ENCODE measurements around the gene DAAM1. TPM values are rescaled to one million over a fixed set of nuclear protein-coding genes. Genes with fewer than 3 reads are reported as not detected.

Gene DAAM1
- total and polyA plus RNA-seq, 2 donors (not counting 1 experiment from before 2014, with no cell fraction given), result 11.2 to 34.3 TPM

DNA sequence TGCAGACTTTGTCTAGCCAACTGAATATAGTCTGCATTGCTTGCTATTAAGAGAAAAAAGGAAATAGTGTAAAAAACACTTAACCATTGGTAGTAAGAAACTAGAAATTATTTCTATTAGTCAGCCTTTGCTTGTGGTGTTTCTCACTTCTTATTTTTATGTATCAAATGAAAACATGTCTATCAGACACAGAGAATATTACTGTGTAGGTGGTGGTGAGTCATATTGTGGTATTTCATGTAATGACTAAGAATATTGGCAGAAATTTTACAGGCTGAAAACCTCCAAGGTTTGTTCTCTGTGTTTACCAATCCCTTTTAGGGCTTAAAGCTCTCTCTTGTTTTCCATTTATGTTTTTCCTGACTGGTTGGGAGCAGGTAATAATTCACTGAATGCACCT, 87.2 kb downstream of the DAAM1 start:
- H3K27ac Mint-ChIP-seq, result peak overlapping the region; percentile 1
- no peaks in the 10 kb centered on the region for H3K27me3 Mint-ChIP-seq
- peak overlapping the region; percentile 40 for H3K4me3 Mint-ChIP-seq
- H3K4me3 ChIP-seq (ENCODE audit: control extremely low read depth in 1 of 5, extremely low read depth in 1 of 5, insufficient read depth in 1 of 5, low read depth in 2 of 5, low read length in 4 of 5), result no peak overlapping the region
- H3K79me2 ChIP-seq (ENCODE audit: control insufficient read depth, insufficient read depth, low read length), result no peaks in the 10 kb centered on the region
- H3K9me3 ChIP-seq (ENCODE audit: control extremely low read depth in 1 of 3, control insufficient read depth in 2 of 3, insufficient read depth in 1 of 3, low read length in 2 of 3), result no peaks in the 10 kb centered on the region
- H3K4me1 Mint-ChIP-seq, result peaks cover 26% of the 10 kb centered on the region
- CTCF ChIA-PET, result interaction anchor here (0.8 to 1.4 kb wide), 4 partner anchors 16 to 54 kb away, joined by 3 to 4 read pairs (median 4); no protein-coding TSS in a partner anchor
- ATAC-seq (ENCODE audit: low read depth), result peak; percentile 64
- POLR2A ChIA-PET, result no interaction called here
- H3K9me3 Mint-ChIP-seq (ENCODE audit: insufficient read depth), result peaks cover 4% of the 10 kb centered on the region
- no peak for DNase-seq
- no peaks in the 10 kb centered on the region for H3K27me3 ChIP-seq (replicated peaks in 1 of 4; ENCODE audit: control extremely low read depth in 1 of 4, control insufficient read depth in 3 of 4, insufficient read depth in 4 of 4, low read length in 3 of 4)
- H3K9ac ChIP-seq (ENCODE audit: low read length), result no peak overlapping the region
- H3K4me1 ChIP-seq (ENCODE audit: control insufficient read depth in 2 of 2, insufficient read depth in 2 of 2, low read length in 2 of 2), result peaks cover 9 to 16% of the 10 kb centered on the region in 2 donors
- intact Hi-C loops (cut with micrococcal nuclease), result loop anchor here (1.0 to 10.0 kb wide), 2 partner anchors 87 to 131 kb away; partner anchors contain the start of gene DAAM1
- H3K36me3 ChIP-seq (replicated peaks in 1 of 2; ENCODE audit: control extremely low read depth in 1 of 2, control insufficient read depth in 1 of 2, extremely low read depth in 1 of 2, insufficient read depth in 2 of 2, low read length in 1 of 2), result no peaks in the 10 kb centered on the region
- no peak overlapping the region for H2AFZ ChIP-seq (ENCODE audit: insufficient read depth, low read depth, low read length, poor library complexity, severe bottlenecking)
- TF ChIP-seq EZH2 (IDR thresholded peaks at IDR 0.05; ENCODE audit: borderline replicate concordance, insufficient read depth, low read depth, low read length, poor library complexity, severe bottlenecking) (no peak), CTCF (IDR thresholded peaks at IDR 0.05) (no peak)
- H3K27ac ChIP-seq (ENCODE audit: low read length in 2 of 2), result no peak overlapping the region
- H4K20me1 ChIP-seq (ENCODE audit: control insufficient read depth, insufficient read depth, low read length, poor library complexity, severe bottlenecking), result no peaks in the 10 kb centered on the region
- H3K4me2 ChIP-seq (replicated peaks; ENCODE audit: low read depth, low read length, poor library complexity, severe bottlenecking), result no peak overlapping the region

DNA sequence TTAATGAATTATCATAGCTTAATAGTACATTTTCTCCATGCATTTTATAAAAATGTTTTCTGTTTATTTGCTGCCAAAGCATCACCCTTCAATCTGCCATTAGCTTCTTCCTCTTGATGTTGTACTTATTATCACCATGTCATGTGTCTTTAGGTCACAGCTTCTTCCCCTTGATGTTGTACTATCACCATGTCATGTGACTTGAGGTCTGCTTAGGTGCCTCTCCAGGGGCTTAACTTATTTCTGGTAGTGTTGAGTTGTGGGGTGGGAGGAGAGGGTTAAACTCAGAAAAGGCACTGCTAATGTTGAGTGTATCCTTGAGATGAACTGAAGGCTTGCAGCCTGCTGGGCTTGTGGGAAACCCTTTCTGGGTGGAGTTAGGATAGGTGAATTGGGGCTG, 87.8 kb downstream of the DAAM1 start:
- no peaks in the 10 kb centered on the region for H3K36me3 ChIP-seq (replicated peaks in 1 of 2; ENCODE audit: control extremely low read depth in 1 of 2, control insufficient read depth in 1 of 2, extremely low read depth in 1 of 2, insufficient read depth in 2 of 2, low read length in 1 of 2)
- H3K27me3 ChIP-seq (replicated peaks in 1 of 4; ENCODE audit: control extremely low read depth in 1 of 4, control insufficient read depth in 3 of 4, insufficient read depth in 4 of 4, low read length in 3 of 4), result no peaks in the 10 kb centered on the region
- intact Hi-C loops (cut with micrococcal nuclease), result loop anchor here (10.0 kb wide), 1 partner anchor 131 kb away; no protein-coding TSS in a partner anchor
- ChIA-PET POLR2A (no interaction called here), CTCF (interaction anchor here (0.8 to 1.3 kb wide), 3 partner anchors 16 to 28 kb away, joined by 3 to 4 read pairs (median 4); no protein-coding TSS in a partner anchor)
- peaks cover 26% of the 10 kb centered on the region for H3K4me1 Mint-ChIP-seq
- no peak overlapping the region for H3K4me2 ChIP-seq (replicated peaks; ENCODE audit: low read depth, low read length, poor library complexity, severe bottlenecking)
- H3K27ac Mint-ChIP-seq, result peak overlapping the region; percentile 1
- H3K27me3 Mint-ChIP-seq, result no peaks in the 10 kb centered on the region
- no peaks in the 10 kb centered on the region for H4K20me1 ChIP-seq (ENCODE audit: control insufficient read depth, insufficient read depth, low read length, poor library complexity, severe bottlenecking)
- peaks cover 9 to 16% of the 10 kb centered on the region in 2 donors for H3K4me1 ChIP-seq (ENCODE audit: control insufficient read depth in 2 of 2, insufficient read depth in 2 of 2, low read length in 2 of 2)
- H3K79me2 ChIP-seq (ENCODE audit: control insufficient read depth, insufficient read depth, low read length), result no peaks in the 10 kb centered on the region
- H3K9me3 ChIP-seq (ENCODE audit: control extremely low read depth in 1 of 3, control insufficient read depth in 2 of 3, insufficient read depth in 1 of 3, low read length in 2 of 3), result no peaks in the 10 kb centered on the region
- H3K27ac ChIP-seq (ENCODE audit: low read length in 2 of 2), result no peak overlapping the region
- no peak overlapping the region for H3K9ac ChIP-seq (ENCODE audit: low read length)
- DNase-seq, result no peak
- no peak for ATAC-seq (ENCODE audit: low read depth)
- H3K4me3 Mint-ChIP-seq, result no peak overlapping the region
- TF ChIP-seq EZH2 (IDR thresholded peaks at IDR 0.05; ENCODE audit: borderline replicate concordance, insufficient read depth, low read depth, low read length, poor library complexity, severe bottlenecking), result no peak
- TF ChIP-seq CTCF (IDR thresholded peaks at IDR 0.05), result no peak
- no peak overlapping the region for H2AFZ ChIP-seq (ENCODE audit: insufficient read depth, low read depth, low read length, poor library complexity, severe bottlenecking)
- H3K9me3 Mint-ChIP-seq (ENCODE audit: insufficient read depth), result peaks cover 4% of the 10 kb centered on the region
- H3K4me3 ChIP-seq (ENCODE audit: control extremely low read depth in 1 of 5, extremely low read depth in 1 of 5, insufficient read depth in 1 of 5, low read depth in 2 of 5, low read length in 4 of 5), result no peak overlapping the region
